HG03175 (cell line): ENCODE data around the gene STARD7.
A peak's percentile ranks its signal among the peaks of the same experiment; 100 is the strongest.
"Not testable (repeated sequence)": the region's sequence is repeated elsewhere in the genome, so short reads cannot be mapped to it uniquely, and the experiment has no call there.

Experiments
- ATAC-seq: cut with Tn5 transposase; IDR thresholded peaks from one replicate; pipeline ENCODE4 v1.9.1; 2021; ENCODE audit warnings: mild to moderate bottlenecking, moderate library complexity; ENCODE audit not compliant: unreplicated experiment

Gene STARD7

GRCh38 chr2:96208143-96209010 lies at the start of gene STARD7:
TSS of gene STARD7 (minus strand) at chr2:96208827. CDS start at chr2:96208434, 393 bp downstream.
- peak; percentile 89 for ATAC-seq

GRCh38 chr2:96257744-96258143 lies 49.1 kb upstream of the STARD7 start:
- not testable (repeated sequence) for ATAC-seq

- no peak for ATAC-seq
Observed at GRCh38 chr2:96256611-96257113, 48.0 kb upstream of the STARD7 start.

- ATAC-seq = no peak
Observed at GRCh38 chr2:96254571-96254970, 45.9 kb upstream of the STARD7 start.

- ATAC-seq = no peak
Observed at GRCh38 chr2:96253006-96253405, 44.4 kb upstream of the STARD7 start.

GRCh38 chr2:96252526-96252925 lies 43.9 kb upstream of the STARD7 start:
- no peak for ATAC-seq

GRCh38 chr2:96251721-96252292 lies 43.2 kb upstream of the STARD7 start:
- ATAC-seq = no peak

- ATAC-seq = no peak
Observed at GRCh38 chr2:96250188-96250587, 41.6 kb upstream of the STARD7 start.

- no peak for ATAC-seq
Observed at GRCh38 chr2:96249654-96250053, 41.0 kb upstream of the STARD7 start.

GRCh38 chr2:96248624-96249023 lies 40.0 kb upstream of the STARD7 start:
- no peak for ATAC-seq

- no peak for ATAC-seq
Observed at GRCh38 chr2:96247896-96248295, 39.3 kb upstream of the STARD7 start.

- ATAC-seq = no peak
Observed at GRCh38 chr2:96247009-96247408, 38.4 kb upstream of the STARD7 start.

GRCh38 chr2:96245609-96246390 lies 37.2 kb upstream of the STARD7 start:
- no peak for ATAC-seq

GRCh38 chr2:96243843-96244242 lies 35.2 kb upstream of the STARD7 start:
- no peak for ATAC-seq

- peak; percentile 93 for ATAC-seq
Observed at GRCh38 chr2:96241900-96242611, 33.4 kb upstream of the STARD7 start.

GRCh38 chr2:96241227-96241626 lies 32.6 kb upstream of the STARD7 start:
- ATAC-seq = no peak

GRCh38 chr2:96240341-96241038 lies 31.9 kb upstream of the STARD7 start:
- ATAC-seq = no peak

- no peak for ATAC-seq
Observed at GRCh38 chr2:96239745-96240264, 31.2 kb upstream of the STARD7 start.

- no peak for ATAC-seq
Observed at GRCh38 chr2:96239091-96239490, 30.5 kb upstream of the STARD7 start.

GRCh38 chr2:96238266-96238665 lies 29.6 kb upstream of the STARD7 start:
- ATAC-seq = no peak
